Measurements from ENCODE around the gene FASN.

GRCh38 chr17:82094931-82095776 is 2.9 kb downstream of the FASN start:
- TF ChIP-seq CTCF (IDR thresholded peaks at IDR 0.05), result no peak
- TF ChIP-seq REST (IDR thresholded peaks at IDR 0.05; ENCODE audit: insufficient read depth in 1 of 2, low read depth in 2 of 2, low read length in 1 of 2), result no peak
- TF ChIP-seq TCF7L2 (IDR thresholded peaks at IDR 0.05; ENCODE audit: low read depth, low read length), result no peak
- peak; percentile 13; the same call in 1 of the 2 replicates for TF ChIP-seq POLR2AphosphoS5 (IDR thresholded peaks at IDR 0.05; ENCODE audit: low read depth, low read length)

All from Panc1 (cell line).